ENCODE data around the gene CDC27.
"Not testable (repeated sequence)": the region's sequence is repeated elsewhere in the genome, so short reads cannot be mapped to it uniquely, and the experiment has no call there.

The CDC27 gene

DNA sequence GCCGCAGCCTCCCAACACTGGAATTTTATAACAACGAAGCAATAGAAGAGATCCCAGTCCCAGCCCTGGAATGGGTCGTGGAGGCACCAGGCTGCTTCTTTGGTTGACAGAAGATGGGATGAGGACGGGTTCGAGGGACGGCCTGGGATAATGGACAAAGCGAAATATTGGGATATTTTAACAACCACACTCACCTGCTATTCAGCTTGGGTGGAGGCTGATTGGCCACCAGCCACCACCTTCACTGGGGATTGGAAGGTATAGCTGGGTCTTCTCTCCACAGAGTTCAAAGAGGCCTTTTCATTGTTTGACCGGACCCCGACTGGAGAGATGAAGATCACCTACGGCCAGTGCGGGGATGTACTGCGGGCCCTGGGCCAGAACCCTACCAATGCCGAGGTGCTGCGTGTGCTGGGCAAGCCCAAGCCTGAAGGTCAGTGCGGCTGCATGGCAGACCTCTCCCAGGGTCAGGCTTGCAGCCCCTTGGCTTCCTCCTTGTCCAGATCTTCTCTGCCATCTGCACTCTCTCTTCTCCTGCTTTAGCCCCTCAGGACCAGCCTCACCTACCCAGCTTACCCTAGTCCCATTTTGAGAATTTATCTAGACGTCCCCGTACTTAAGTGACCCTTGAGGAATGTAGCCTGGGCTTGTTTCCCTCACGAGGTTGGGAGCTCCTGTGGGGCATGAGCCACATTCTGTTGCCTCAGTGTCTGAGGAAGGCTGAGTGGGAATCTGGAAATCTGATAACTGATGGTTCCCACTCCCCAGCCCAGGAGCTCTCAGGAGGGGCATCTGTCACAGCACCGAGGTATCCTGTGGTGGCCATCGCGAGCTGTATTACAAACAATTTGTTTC lies 30.8 kb upstream of the CDC27 start:
- no peak for DNase-seq

- DNase-seq, result no peak
These were observed 29.9 kb upstream of the CDC27 start for GRCh38 chr17:47218896-47219430.

- not testable (repeated sequence) for DNase-seq
These were observed 28.2 kb upstream of the CDC27 start for GRCh38 chr17:47217279-47217678.

DNA sequence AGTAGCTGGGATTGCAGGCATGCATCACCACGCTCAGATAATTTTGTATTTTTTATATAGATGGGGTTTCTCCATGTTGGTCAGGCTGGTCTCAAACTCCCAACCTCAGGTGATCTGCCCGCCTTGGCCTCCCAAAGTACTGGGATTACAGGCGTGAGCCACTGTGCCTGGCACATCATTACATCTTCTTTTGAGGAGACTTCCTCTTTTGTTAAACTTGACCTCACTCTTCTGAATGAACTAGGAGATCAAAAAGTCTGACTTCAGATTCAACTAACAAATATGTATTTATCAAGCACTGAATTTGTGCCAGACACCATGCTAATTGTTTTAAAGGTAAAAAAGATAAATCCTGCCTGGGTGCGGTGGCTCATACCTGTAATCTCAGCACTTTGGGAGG lies 27.7 kb upstream of the CDC27 start:
- DNase-seq, result not testable (repeated sequence)

- DNase-seq, result no peak
These were observed 25.8 kb upstream of the CDC27 start for GRCh38 chr17:47214931-47215330.

DNA sequence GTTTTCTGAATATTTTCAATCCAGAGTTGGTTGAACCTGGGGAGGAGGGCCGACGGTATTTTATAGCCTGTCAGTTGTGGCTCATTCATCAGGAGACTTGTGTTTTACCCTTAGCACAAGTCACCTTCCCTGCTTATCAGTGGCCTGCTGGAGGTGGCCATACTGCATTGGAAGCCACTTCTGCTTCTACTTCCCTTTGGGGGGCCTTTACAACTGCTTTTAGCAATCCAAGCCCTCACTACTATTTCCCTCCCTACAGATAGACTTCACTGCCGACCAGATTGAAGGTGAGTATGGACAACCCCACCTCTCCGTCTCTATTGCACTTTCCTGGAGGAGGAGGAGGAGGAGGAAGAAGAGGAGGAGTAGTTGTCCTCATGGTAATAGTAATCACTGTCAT lies 24.4 kb upstream of the CDC27 start:
- no peak for DNase-seq

GRCh38 chr17:47212458-47212857 lies 23.4 kb upstream of the CDC27 start:
- no peak for DNase-seq

DNA sequence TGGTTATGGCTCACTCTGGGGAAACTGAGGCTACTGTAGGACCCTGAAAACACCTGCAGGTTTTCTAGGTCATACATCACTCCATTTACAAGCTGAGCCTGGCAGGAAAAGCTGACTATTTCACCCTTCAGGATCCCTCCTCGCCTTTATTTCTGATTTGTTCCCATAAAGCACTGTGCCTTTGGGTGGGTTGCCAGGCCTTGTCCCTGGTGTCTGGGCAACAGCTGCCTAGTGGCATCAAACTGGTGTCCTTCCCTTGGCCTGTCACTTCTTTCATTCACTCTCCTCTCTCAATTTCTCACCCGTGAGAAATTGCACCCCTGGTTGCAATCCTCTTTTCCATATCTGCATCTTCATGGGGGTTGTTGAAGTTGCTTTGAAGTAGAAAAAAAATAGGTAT lies 21.7 kb upstream of the CDC27 start:
- no peak for DNase-seq

DNA sequence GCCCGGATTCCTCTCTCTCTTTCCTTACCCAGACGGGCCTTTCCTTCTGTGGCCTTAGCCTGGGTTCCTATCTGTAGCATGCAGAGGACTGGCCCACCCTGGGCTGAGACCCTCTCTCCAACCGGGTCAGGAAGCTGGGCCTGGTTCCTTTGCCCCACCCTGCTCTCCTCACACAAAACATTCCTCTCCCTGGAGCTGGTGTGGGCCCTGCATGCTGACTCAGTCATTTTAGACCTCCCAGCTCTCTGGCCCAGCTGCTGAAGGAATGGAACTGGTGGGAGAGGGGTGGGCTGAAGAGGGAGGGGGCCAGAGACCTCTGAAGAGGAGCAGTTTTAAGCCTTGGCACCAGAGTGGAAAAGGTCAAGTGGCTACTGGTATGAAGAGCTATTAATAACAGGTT lies 21.0 kb upstream of the CDC27 start:
- no peak for DNase-seq

DNA sequence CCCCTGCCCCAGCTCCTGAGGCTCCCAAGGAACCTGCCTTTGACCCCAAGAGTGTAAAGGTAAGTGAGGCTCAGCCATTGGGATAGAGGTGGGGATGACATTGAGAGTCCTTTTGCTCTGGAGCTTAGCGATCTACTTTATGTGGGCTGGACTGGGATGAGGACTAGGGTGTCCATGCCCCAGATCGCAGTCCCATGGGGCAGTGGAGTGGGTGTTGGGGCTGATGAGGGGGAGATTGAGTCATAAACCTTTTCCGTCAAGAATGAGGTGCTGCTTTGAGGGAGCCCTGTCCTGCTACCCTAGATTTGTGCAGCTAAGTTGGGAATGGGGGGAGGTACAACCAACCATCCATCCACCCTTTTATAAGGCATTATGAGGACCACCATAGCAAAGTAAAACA lies 20.4 kb upstream of the CDC27 start:
- DNase-seq, result no peak

- no peak for DNase-seq
These were observed 19.8 kb upstream of the CDC27 start, which contains the start of gene MYL4 for GRCh38 chr17:47208744-47209488. Gene MYL4 (plus strand): TSS chr17:47209348. CDS start chr17:47209423, 75 bp downstream.

- no peak for DNase-seq
These were observed 18.3 kb upstream of the CDC27 start for GRCh38 chr17:47207143-47208067.

GRCh38 chr17:47205419-47205963 lies 16.4 kb upstream of the CDC27 start:
- DNase-seq, result no peak

DNA sequence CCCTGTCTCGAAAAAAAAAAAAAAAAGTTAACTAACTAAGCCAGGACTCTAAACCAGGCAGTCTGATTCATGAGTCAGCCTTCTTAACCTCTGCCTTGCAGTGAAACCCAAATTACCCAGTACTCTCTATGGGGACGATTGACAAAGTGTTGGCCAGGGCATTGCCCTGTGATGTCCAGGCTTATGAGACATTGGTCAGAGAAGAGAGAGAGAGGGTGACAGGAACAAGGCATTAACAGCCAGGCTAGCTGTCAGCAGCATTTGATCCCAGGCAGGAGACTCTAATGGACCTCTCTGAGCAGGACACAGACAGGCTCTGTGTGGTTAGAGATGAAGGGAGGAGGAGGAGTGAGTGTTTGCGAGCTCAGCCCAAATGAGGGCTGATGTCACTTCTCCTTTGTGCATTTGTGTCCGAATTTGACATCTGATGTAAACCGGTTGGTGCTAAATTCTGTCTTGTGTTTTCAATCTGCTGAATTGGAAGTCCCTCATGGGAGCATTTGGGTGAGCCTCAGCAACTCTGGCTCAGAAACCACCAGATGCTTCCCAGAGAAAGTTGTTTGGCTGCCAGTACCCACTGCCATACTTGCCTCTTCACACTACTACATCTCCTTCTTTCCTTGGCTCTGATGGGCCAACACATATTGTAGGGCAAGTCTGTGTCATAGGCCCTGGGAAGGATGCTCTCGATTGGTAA lies 15.8 kb upstream of the CDC27 start:
- no peak for DNase-seq

DNA sequence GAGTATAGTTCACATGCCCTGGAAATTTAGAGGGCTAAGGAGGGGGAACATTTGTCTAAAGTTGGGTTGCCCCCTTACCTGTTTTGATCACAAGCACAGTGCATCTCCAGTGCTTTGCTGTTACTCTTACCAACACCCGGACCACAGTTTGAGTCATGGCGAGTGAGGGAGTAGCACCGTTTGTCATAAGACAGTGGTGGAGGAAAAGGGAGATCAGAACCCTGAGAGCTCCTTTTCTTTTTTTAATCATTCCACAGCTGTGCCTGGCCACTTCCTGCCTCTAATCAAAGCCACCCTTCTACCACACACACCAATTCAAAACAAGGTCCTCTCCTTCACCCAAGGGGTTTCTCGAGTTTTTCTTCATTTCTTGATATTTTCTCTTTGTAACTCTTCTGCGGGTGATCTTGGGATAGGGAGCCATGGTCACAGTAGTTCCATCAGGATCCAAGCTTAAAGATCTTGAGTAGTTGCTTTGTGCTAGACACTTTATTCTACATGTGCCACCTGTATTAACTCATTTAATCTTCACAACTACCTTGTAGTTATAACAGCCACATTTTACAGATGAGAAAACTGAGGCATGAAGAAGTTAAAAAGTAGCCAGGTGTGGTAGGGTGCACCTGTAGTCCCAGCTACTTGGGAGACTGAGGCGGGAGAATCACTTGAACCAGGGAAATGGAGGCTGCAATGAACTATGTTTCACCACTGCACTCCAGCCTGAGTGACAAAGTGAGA lies 15.1 kb upstream of the CDC27 start:
- DNase-seq, result no peak

GRCh38 chr17:47201166-47201565 lies 12.1 kb upstream of the CDC27 start:
- DNase-seq, result no peak

- no peak for DNase-seq
These were observed 11.2 kb upstream of the CDC27 start for GRCh38 chr17:47200325-47200664.

DNA sequence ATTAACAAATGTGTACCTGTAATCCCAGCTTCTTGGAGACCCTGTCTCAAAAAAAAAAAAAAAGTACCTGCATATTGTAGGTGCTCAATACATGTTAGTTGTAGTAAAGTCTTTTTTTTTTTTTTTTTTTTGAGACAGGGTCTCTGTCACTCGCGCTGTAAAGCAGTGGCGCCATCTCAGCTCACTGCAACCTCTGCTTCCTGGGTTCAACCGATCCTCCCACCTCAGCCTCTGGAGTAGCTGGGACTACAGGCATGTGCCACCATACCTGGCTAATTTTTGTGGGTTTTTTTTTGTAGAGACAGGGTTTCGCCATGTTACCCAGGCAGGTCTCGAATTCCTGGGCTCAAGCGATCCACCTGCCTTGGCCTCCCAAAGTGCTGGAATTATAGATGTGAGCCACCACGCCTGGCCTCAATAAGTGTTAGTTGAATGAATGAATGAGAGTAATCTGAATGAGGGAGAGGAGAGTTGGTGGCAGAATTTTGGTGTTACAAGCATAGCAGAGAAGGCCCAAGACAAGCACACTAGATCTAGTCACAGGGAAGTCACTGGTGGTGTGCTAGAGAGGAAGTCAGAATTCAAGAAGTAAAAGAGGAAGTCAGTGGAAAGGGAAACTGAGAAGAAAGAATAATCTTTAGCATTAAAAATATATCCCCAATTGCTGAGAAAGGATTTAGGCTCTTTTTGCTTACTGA lies 10.7 kb upstream of the CDC27 start:
- DNase-seq, result no peak

DNA sequence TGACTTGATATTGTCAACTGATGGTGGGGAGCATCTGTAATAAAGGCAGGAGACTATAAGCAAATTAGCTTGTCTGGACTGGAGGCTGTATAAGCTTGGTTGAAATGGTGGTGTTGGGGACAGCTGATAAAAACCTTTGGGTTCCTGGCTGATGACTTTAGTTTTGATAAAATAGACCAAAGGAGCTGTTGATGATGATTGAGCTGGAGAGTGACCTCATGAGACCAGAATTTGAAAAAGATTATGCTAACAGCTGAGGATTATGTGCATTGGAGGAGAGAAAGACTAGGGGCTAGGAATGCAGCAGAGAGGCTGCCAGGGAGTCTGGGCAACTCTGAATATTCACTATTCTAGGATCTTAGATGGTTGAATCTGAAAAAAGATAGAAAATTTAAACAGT lies 8.7 kb upstream of the CDC27 start:
- no peak for DNase-seq

DNA sequence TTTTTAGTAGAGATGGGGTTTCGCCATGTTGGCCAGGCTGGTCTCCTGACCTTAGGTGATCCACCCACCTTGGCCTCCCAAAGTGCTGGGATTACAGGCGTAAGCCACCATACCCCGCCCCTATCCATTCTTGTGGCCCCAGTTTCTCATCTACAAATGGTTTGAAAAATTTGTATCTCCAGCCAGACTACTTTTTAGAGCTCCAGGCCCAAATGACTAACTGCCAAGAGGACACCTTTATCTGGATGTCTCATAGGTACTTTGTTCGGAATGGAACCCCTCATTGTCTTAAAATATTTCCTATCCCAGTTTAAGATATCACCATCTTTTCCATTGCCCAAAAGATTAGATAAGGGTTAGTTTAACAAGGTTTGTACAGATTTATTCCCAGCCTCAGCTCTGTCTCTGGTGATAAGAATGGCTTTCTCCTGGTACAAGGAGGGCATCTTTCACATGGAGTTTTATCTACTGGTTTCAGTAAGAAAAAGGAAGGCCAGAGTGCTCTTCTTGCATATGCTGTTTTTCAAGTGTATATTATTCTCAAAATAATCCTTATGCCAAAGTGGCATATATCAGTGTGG lies 4.9 kb upstream of the CDC27 start:
- no peak for DNase-seq

Data from cerebellar nuclear complex (tissue), 1 donor.